Suprapubic skin (tissue), 4 donors: Measurements from ENCODE around the gene HLCS. TPM values are rescaled to one million over a fixed set of nuclear protein-coding genes. Genes with fewer than 3 reads are reported as not detected.

Experiments used
- DNase-seq, 2 donors: peaks; one replicate each; pipeline ENCODE4 v3.0.0-alpha.2; 2019; ENCODE audit warnings: low spot score in 2 of 2
- H3K27ac ChIP-seq: fragments of 200-600 bp; sonication (generic); one replicate; pipeline ENCODE4 v1.5.1; 2019
- H3K27me3 ChIP-seq: fragments of 200-600 bp; sonication (generic); one replicate; pipeline ENCODE4 v1.5.1; 2019
- H3K36me3 ChIP-seq: fragments of 200-600 bp; sonication (generic); one replicate; pipeline ENCODE4 v1.5.1; 2019
- H3K4me1 ChIP-seq: fragments of 200-600 bp; sonication (generic); one replicate; pipeline ENCODE4 v1.5.1; 2019
- H3K4me3 ChIP-seq: fragments of 200-600 bp; sonication (generic); one replicate; pipeline ENCODE4 v1.5.1; 2019; ENCODE audit warnings: mild to moderate bottlenecking
- H3K9me3 ChIP-seq: fragments of 200-600 bp; sonication (generic); one replicate; pipeline ENCODE4 v1.5.1; 2019
- CTCF ChIP-seq, 2 donors: fragments of 200-600 bp in 1 of 2; fragments of 450-650 bp in 1 of 2; sonication (generic) in 1 of 2; IDR thresholded peaks; one replicate each; pipeline ENCODE4 v1.5.1; 2016 to 2019; ENCODE audit warnings: antibody characterized with exemption in 2 of 2, mild to moderate bottlenecking in 1 of 2, moderate library complexity in 1 of 2
- EP300 ChIP-seq: sonication (generic); formaldehyde crosslinking; IDR thresholded peaks from one replicate; pipeline ENCODE4 v1.6.1; 2017; ENCODE audit warnings: antibody characterized with exemption
- POLR2A ChIP-seq, 2 donors: fragments of 450-650 bp; IDR thresholded peaks; one replicate each; pipeline ENCODE4 v1.6.1; 2017; ENCODE audit warnings: antibody characterized with exemption in 2 of 2, mild to moderate bottlenecking in 2 of 2, moderate library complexity in 2 of 2
- POLR2AphosphoS5 ChIP-seq, 3 donors: sonication (generic); formaldehyde crosslinking; IDR thresholded peaks; one replicate each; pipeline ENCODE4 v1.6.1; 2017; ENCODE audit warnings: antibody characterized with exemption in 3 of 3
- WGBS: methylation state at CpG from one replicate; pipeline ENCODE4 v1.1.5; 2018; 5-methylcytosine and 5-hydroxymethylcytosine counted together
- total RNA-seq, 4 donors: library from RNA; depleted of rRNA; stranded (reverse); fragments of >200 nt; gene quantifications; one replicate each; pipeline ENCODE4 v1.1.0, GENCODE V29; 2016

Gene HLCS
- total RNA-seq, 4 donors from 2014 or later: 8.4 to 16.1 (median 11.5) TPM

GRCh38 chr21:36729310-36729970 is 237.0 kb downstream of the HLCS start:
- TF ChIP-seq POLR2A (IDR thresholded peaks at IDR 0.05) (no peak), CTCF (IDR thresholded peaks at IDR 0.05) (no peak), POLR2AphosphoS5 (IDR thresholded peaks at IDR 0.05) (no peak), EP300 (no peak)
- Histone ChIP-seq H3K27ac (no peak overlapping the region), H3K4me3 (no peak overlapping the region), H3K9me3 (no peaks in the 10 kb centered on the region), H3K4me1 (no peaks in the 10 kb centered on the region), H3K36me3 (no peaks in the 10 kb centered on the region), H3K27me3 (peaks cover 29% of the 10 kb centered on the region)
- WGBS: 63% methylated on average over 18 of the region's 18 CpGs
- no peak for DNase-seq

GRCh38 chr21:36728371-36729111 is 237.9 kb downstream of the HLCS start:
- Histone ChIP-seq H3K36me3 (no peaks in the 10 kb centered on the region), H3K4me3 (no peak overlapping the region), H3K27me3 (peaks cover 29% of the 10 kb centered on the region), H3K9me3 (no peaks in the 10 kb centered on the region), H3K27ac (no peak overlapping the region), H3K4me1 (no peaks in the 10 kb centered on the region)
- whole genome bisulfite sequencing: 65% methylated on average over 14 of the region's 14 CpGs
- peak in 1 of 2 donors; percentile 37 for DNase-seq
- no peak for TF ChIP-seq EP300
- no peak for TF ChIP-seq CTCF (IDR thresholded peaks at IDR 0.05)
- TF ChIP-seq POLR2AphosphoS5 (IDR thresholded peaks at IDR 0.05): no peak
- no peak for TF ChIP-seq POLR2A (IDR thresholded peaks at IDR 0.05)

- no peaks in the 10 kb centered on the region for H3K36me3 ChIP-seq
- H3K4me3 ChIP-seq: no peak overlapping the region
- no peak overlapping the region for H3K27ac ChIP-seq
- DNase-seq: no peak
- 85% methylated on average over 6 of the region's 6 CpGs for WGBS
- no peaks in the 10 kb centered on the region for H3K4me1 ChIP-seq
- H3K9me3 ChIP-seq: no peaks in the 10 kb centered on the region
- H3K27me3 ChIP-seq: peaks cover 29% of the 10 kb centered on the region
- TF ChIP-seq POLR2A (IDR thresholded peaks at IDR 0.05) (no peak), EP300 (no peak), POLR2AphosphoS5 (IDR thresholded peaks at IDR 0.05) (no peak), CTCF (IDR thresholded peaks at IDR 0.05) (no peak)
These were observed 238.6 kb downstream of the HLCS start for GRCh38 chr21:36727866-36728265.

GRCh38 chr21:36725793-36726386 is 240.6 kb downstream of the HLCS start:
- Histone ChIP-seq H3K36me3 (no peaks in the 10 kb centered on the region), H3K27me3 (peaks cover 19% of the 10 kb centered on the region), H3K9me3 (no peaks in the 10 kb centered on the region), H3K4me1 (no peaks in the 10 kb centered on the region), H3K27ac (no peak overlapping the region), H3K4me3 (no peak overlapping the region)
- 93% methylated on average over 11 of the region's 12 CpGs for WGBS
- TF ChIP-seq POLR2A (IDR thresholded peaks at IDR 0.05): no peak
- peak; percentile 34 to 60 for DNase-seq

- Histone ChIP-seq H3K36me3 (no peaks in the 10 kb centered on the region), H3K27ac (no peak overlapping the region), H3K4me3 (no peak overlapping the region), H3K4me1 (peaks cover under 1% of the 10 kb centered on the region), H3K27me3 (peaks cover 12% of the 10 kb centered on the region), H3K9me3 (no peaks in the 10 kb centered on the region)
- DNase-seq: no peak
- TF ChIP-seq POLR2A (IDR thresholded peaks at IDR 0.05): no peak
- no peak for TF ChIP-seq CTCF (IDR thresholded peaks at IDR 0.05)
- no peak for TF ChIP-seq EP300
- no peak for TF ChIP-seq POLR2AphosphoS5 (IDR thresholded peaks at IDR 0.05)
- WGBS: 57% methylated on average over 3 of the region's 3 CpGs
These were observed 241.8 kb downstream of the HLCS start for GRCh38 chr21:36724660-36725059.
